Astrocyte (in vitro differentiated cells and primary cell): ENCODE data around the gene ELMOD3.

Experiments used
- EZH2 ChIP-seq: IDR thresholded peaks from 2 replicates; pipeline ENCODE4 v1.6.1; 2012; ENCODE audit warnings: mild to moderate bottlenecking, low read length, inconsistent platforms; ENCODE audit not compliant: insufficient read depth
- TF ChIP-seq, protein P1 (sequence below): IDR thresholded peaks from 2 replicates; pipeline ENCODE4 v1.5.1; 2011; ENCODE audit warnings: low read depth, mild to moderate bottlenecking, inconsistent platforms, low read length, moderate library complexity; ENCODE audit not compliant: insufficient read depth

- TF ChIP-seq, protein P1, sequence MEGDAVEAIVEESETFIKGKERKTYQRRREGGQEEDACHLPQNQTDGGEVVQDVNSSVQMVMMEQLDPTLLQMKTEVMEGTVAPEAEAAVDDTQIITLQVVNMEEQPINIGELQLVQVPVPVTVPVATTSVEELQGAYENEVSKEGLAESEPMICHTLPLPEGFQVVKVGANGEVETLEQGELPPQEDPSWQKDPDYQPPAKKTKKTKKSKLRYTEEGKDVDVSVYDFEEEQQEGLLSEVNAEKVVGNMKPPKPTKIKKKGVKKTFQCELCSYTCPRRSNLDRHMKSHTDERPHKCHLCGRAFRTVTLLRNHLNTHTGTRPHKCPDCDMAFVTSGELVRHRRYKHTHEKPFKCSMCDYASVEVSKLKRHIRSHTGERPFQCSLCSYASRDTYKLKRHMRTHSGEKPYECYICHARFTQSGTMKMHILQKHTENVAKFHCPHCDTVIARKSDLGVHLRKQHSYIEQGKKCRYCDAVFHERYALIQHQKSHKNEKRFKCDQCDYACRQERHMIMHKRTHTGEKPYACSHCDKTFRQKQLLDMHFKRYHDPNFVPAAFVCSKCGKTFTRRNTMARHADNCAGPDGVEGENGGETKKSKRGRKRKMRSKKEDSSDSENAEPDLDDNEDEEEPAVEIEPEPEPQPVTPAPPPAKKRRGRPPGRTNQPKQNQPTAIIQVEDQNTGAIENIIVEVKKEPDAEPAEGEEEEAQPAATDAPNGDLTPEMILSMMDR: peak; percentile 46
- no peak for TF ChIP-seq EZH2
Observed at GRCh38 chr2:85390941-85391669, 36.5 kb downstream of the ELMOD3 start.
